Liver (tissue), 9 donors: Measurements from ENCODE around the gene MYOC. TPM values are rescaled to one million over a fixed set of nuclear protein-coding genes. Genes with fewer than 3 reads are reported as not detected.

Source experiments
- DNase-seq: peaks from one replicate; pipeline ENCODE4 v3.0.0-alpha.2; 2017; ENCODE audit warnings: low spot score
- H3K27ac ChIP-seq, 2 donors: one replicate each; pipeline ENCODE4 v1.7.0; 2013; ENCODE audit warnings: inconsistent platforms in 2 of 2, low read length in 2 of 2, control low read depth in 1 of 2, low read depth in 1 of 2, mild to moderate bottlenecking in 1 of 2
- H3K27me3 ChIP-seq, 4 donors: one replicate each; pipeline versions ENCODE4 v1.6.1 to v1.7.0; 2013; ENCODE audit warnings: low read length in 3 of 4, inconsistent platforms in 1 of 4, mild to moderate bottlenecking in 1 of 4, moderate library complexity in 1 of 4; ENCODE audit not compliant: control insufficient read depth in 4 of 4, insufficient read depth in 4 of 4
- H3K36me3 ChIP-seq, 4 donors: one replicate each; pipeline versions ENCODE4 v1.6.1 to v1.7.0; 2013; ENCODE audit warnings: low read length in 3 of 4, mild to moderate bottlenecking in 3 of 4, low read depth in 1 of 4, moderate library complexity in 1 of 4; ENCODE audit not compliant: control insufficient read depth in 4 of 4, insufficient read depth in 3 of 4
- H3K4me1 ChIP-seq, 4 donors: one replicate each; pipeline versions ENCODE4 v1.6.1 to v1.7.0; 2013; ENCODE audit warnings: low read length in 3 of 4, mild to moderate bottlenecking in 3 of 4, moderate library complexity in 1 of 4; ENCODE audit not compliant: control insufficient read depth in 4 of 4, insufficient read depth in 4 of 4
- H3K4me3 ChIP-seq, 3 donors: one replicate each; pipeline versions ENCODE4 v1.6.1 to v1.7.0; 2013; ENCODE audit warnings: low read length in 3 of 3, control low read depth in 1 of 3, low read depth in 1 of 3, mild to moderate bottlenecking in 1 of 3
- H3K9ac ChIP-seq, 2 donors: one replicate each; pipeline ENCODE4 v1.7.0; 2013; ENCODE audit warnings: low read length in 2 of 2, mild to moderate bottlenecking in 2 of 2, moderate library complexity in 2 of 2, control low read depth in 1 of 2, low read depth in 1 of 2
- H3K9me3 ChIP-seq, 4 donors: one replicate each; pipeline versions ENCODE4 v1.6.1 to v1.7.0; 2013; ENCODE audit warnings: low read length in 3 of 4; ENCODE audit not compliant: control insufficient read depth in 4 of 4
- ATF3 ChIP-seq: IDR thresholded peaks from 2 replicates; pipeline ENCODE4 v1.6.1; 2016; ENCODE audit warnings: antibody characterized with exemption
- EGR1 ChIP-seq, 2 donors: IDR thresholded peaks; 2 replicates each; pipeline ENCODE4 v1.6.1; 2016 to 2018; ENCODE audit warnings: antibody characterized with exemption in 2 of 2, low read depth in 2 of 2
- FOXA1 ChIP-seq: IDR thresholded peaks from 2 replicates; pipeline ENCODE4 v1.6.1; 2016; ENCODE audit warnings: antibody characterized with exemption
- FOXA2 ChIP-seq: IDR thresholded peaks from 2 replicates; pipeline ENCODE4 v1.6.1; 2016; ENCODE audit warnings: antibody characterized with exemption
- GABPA ChIP-seq, 2 donors: IDR thresholded peaks in 1 of 2; conservative IDR thresholded peaks in 1 of 2; 2 replicates each; pipeline ENCODE4 v1.6.1; 2016; ENCODE audit warnings: antibody characterized with exemption in 2 of 2, mild to moderate bottlenecking in 1 of 2, moderate library complexity in 1 of 2
- HNF4A ChIP-seq, 2 donors: conservative IDR thresholded peaks; 2 replicates each; pipeline ENCODE4 v1.6.1; 2016; ENCODE audit warnings: antibody characterized with exemption in 2 of 2, mild to moderate bottlenecking in 2 of 2
- HNF4G ChIP-seq: IDR thresholded peaks from 2 replicates; pipeline ENCODE4 v1.6.1; 2016; ENCODE audit warnings: antibody characterized with exemption
- JUND ChIP-seq, 2 donors: IDR thresholded peaks; 2 replicates each; pipeline ENCODE4 v1.6.1; 2016; ENCODE audit warnings: antibody characterized with exemption in 2 of 2
- MAX ChIP-seq: IDR thresholded peaks from 2 replicates; pipeline ENCODE4 v1.6.1; 2016; ENCODE audit warnings: antibody characterized with exemption
- NR2F2 ChIP-seq: IDR thresholded peaks from 2 replicates; pipeline ENCODE4 v1.6.1; 2016; ENCODE audit warnings: antibody characterized with exemption
- RAD21 ChIP-seq, 2 donors: IDR thresholded peaks; 2 replicates each; pipeline ENCODE4 v1.6.1; 2016; ENCODE audit warnings: antibody characterized with exemption in 2 of 2, mild to moderate bottlenecking in 2 of 2
- REST ChIP-seq: IDR thresholded peaks from 2 replicates; pipeline ENCODE4 v1.6.1; 2016; ENCODE audit warnings: antibody characterized with exemption, mild to moderate bottlenecking
- RXRA ChIP-seq, 2 donors: IDR thresholded peaks; 2 replicates each; pipeline ENCODE4 v1.6.1; 2017 to 2018; ENCODE audit warnings: antibody characterized with exemption in 2 of 2, mild to moderate bottlenecking in 1 of 2
- SP1 ChIP-seq: IDR thresholded peaks from 2 replicates; pipeline ENCODE4 v1.6.1; 2018; ENCODE audit warnings: antibody characterized with exemption, mild to moderate bottlenecking
- TAF1 ChIP-seq: conservative IDR thresholded peaks from 2 replicates; pipeline ENCODE4 v1.6.1; 2016; ENCODE audit warnings: antibody characterized with exemption, mild to moderate bottlenecking
- YY1 ChIP-seq: IDR thresholded peaks from 2 replicates; pipeline ENCODE4 v1.6.1; 2016; ENCODE audit warnings: antibody characterized with exemption, mild to moderate bottlenecking
- ZBTB33 ChIP-seq: IDR thresholded peaks from 2 replicates; pipeline ENCODE4 v1.6.1; 2016; ENCODE audit warnings: antibody characterized with exemption
- WGBS: extraction: QIAGEN DNeasy Blood & Tissue Kit; methylation state at CpG from one replicate; pipeline ENCODE4 v1.1.7; 2013; 5-methylcytosine and 5-hydroxymethylcytosine counted together
- polyA plus RNA-seq, 2 donors: library from polyadenylated mRNA; stranded (reverse) in 1 of 2; unstranded in 1 of 2; fragments of 200-250 nt in 1 of 2; fragments of >200 nt in 1 of 2; fragmentation: Nextera tagmentation in 1 of 2; extraction: Ambion mirVana in 1 of 2; gene quantifications; one replicate each; pipeline versions ENCODE4 v1.2.1 to v1.2.3, GENCODE V29; 2013 to 2015
- total RNA-seq, 2 donors: library from RNA; depleted of rRNA; stranded (reverse); fragments of >200 nt; gene quantifications; one replicate each; pipeline ENCODE4 v1.2.3, GENCODE V29; 2014
- TF ChIP-seq, protein P1 (sequence below): fragments of 150-350 bp; IDR thresholded peaks from 2 replicates; pipeline ENCODE4 v1.5.1; 2017; ENCODE audit warnings: improper control_type of control experiment, low read depth, low read length; ENCODE audit not compliant: missing input control
- donor health status: healthy.
- donor health status: healthy.
- donor health status: healthy.
- donor health status: healthy.
- donor health status: healthy.

The MYOC gene
- total and polyA plus RNA-seq, 4 donors = 0.17 to 0.18 TPM; not detected in 2

GRCh38 chr1:171585715-171586114, 66.8 kb downstream of the MYOC start:
- H3K9ac ChIP-seq = no peak overlapping the region
- H3K4me1 ChIP-seq = no peaks in the 10 kb centered on the region
- 96% methylated on average over 9 of the region's 9 CpGs for WGBS
- TF ChIP-seq, protein P1, sequence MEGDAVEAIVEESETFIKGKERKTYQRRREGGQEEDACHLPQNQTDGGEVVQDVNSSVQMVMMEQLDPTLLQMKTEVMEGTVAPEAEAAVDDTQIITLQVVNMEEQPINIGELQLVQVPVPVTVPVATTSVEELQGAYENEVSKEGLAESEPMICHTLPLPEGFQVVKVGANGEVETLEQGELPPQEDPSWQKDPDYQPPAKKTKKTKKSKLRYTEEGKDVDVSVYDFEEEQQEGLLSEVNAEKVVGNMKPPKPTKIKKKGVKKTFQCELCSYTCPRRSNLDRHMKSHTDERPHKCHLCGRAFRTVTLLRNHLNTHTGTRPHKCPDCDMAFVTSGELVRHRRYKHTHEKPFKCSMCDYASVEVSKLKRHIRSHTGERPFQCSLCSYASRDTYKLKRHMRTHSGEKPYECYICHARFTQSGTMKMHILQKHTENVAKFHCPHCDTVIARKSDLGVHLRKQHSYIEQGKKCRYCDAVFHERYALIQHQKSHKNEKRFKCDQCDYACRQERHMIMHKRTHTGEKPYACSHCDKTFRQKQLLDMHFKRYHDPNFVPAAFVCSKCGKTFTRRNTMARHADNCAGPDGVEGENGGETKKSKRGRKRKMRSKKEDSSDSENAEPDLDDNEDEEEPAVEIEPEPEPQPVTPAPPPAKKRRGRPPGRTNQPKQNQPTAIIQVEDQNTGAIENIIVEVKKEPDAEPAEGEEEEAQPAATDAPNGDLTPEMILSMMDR = no peak
- TF ChIP-seq ATF3 = no peak
- TF ChIP-seq NR2F2 = no peak
- TF ChIP-seq ZBTB33 = no peak
- no peak for TF ChIP-seq RAD21 (IDR thresholded peaks at IDR 0.05)
- TF ChIP-seq FOXA2 = no peak
- TF ChIP-seq TAF1 = no peak
- no peak for TF ChIP-seq SP1
- no peak for TF ChIP-seq HNF4G
- no peak for TF ChIP-seq GABPA (IDR thresholded peaks at IDR 0.05 in 1 of 2, conservative IDR thresholded peaks at IDR 0.05 in 1 of 2)
- no peak for TF ChIP-seq JUND (IDR thresholded peaks at IDR 0.05)
- no peak for TF ChIP-seq HNF4A (conservative IDR thresholded peaks at IDR 0.05)
- TF ChIP-seq YY1 = no peak
- TF ChIP-seq MAX = no peak
- TF ChIP-seq FOXA1 = no peak
- TF ChIP-seq RXRA (IDR thresholded peaks at IDR 0.05) = no peak
- no peak for TF ChIP-seq REST
- no peak for TF ChIP-seq EGR1 (IDR thresholded peaks at IDR 0.05; ENCODE audit: low read depth in 2 of 2)
- peaks cover 3 to 68% (median 57%) of the 10 kb centered on the region in 4 donors for H3K36me3 ChIP-seq
- no peaks in the 10 kb centered on the region for H3K27me3 ChIP-seq
- no peaks in the 10 kb centered on the region for H3K9me3 ChIP-seq
- no peak for DNase-seq
- no peak overlapping the region for H3K27ac ChIP-seq
- no peak overlapping the region for H3K4me3 ChIP-seq

Other genes with a start within 250 kb of the MYOC start
- 10 to 100 TPM; 33.6 to 35.1 TPM for gene PRRC2C, start 167.2 kb downstream of the MYOC start, total RNA-seq
- 10 to 100 TPM; 13.6 to 41.9 TPM for gene PRRC2C, start 167.2 kb downstream of the MYOC start, polyA plus RNA-seq
- under 1 TPM in 1 of 2 donors, not detected in 1; 0.08 TPM for gene MYOCOS, start 30.4 kb downstream of the MYOC start, total RNA-seq
- gene MYOCOS, start 30.4 kb downstream of the MYOC start, polyA plus RNA-seq = not detected
- 1 to 10 TPM; 4.7 to 4.9 TPM for gene VAMP4, start 89.4 kb upstream of the MYOC start, total RNA-seq
- 1 to 10 TPM; 4.0 to 6.1 TPM for gene VAMP4, start 89.4 kb upstream of the MYOC start, polyA plus RNA-seq
- gene METTL13, start 129.0 kb upstream of the MYOC start, total RNA-seq = 10 to 100 TPM; 15.4 to 16.1 TPM
- gene METTL13, start 129.0 kb upstream of the MYOC start, polyA plus RNA-seq = 10 to 100 TPM; 10.5 to 11.4 TPM
- 1 to 10 TPM; 1.3 to 3.2 TPM for gene DNM3, start 188.8 kb upstream of the MYOC start, total RNA-seq
- under 1 TPM; 0.08 to 0.82 TPM for gene DNM3, start 188.8 kb upstream of the MYOC start, polyA plus RNA-seq